GM18519 (cell line): Measurements from ENCODE around the gene AIDA.
A peak's percentile ranks its signal among the peaks of the same experiment; 100 is the strongest.

ENCODE experiments used
- ATAC-seq: cut with Tn5 transposase; IDR thresholded peaks from one replicate; pipeline ENCODE4 v1.9.1; 2021; ENCODE audit warnings: mild to moderate bottlenecking, moderate library complexity; ENCODE audit not compliant: unreplicated experiment, low FRiP score

AIDA gene

GRCh38 chr1:222653178-222653827 lies 59.0 kb downstream of the AIDA start:
- peak; percentile 49 for ATAC-seq

- no peak for ATAC-seq
Measured at GRCh38 chr1:222652676-222653075, 59.6 kb downstream of the AIDA start.

GRCh38 chr1:222644636-222644980 lies 67.7 kb downstream of the AIDA start:
- ATAC-seq: no peak

GRCh38 chr1:222643938-222644635 lies 68.2 kb downstream of the AIDA start:
- peak; percentile 96 for ATAC-seq

- ATAC-seq: no peak
Measured at GRCh38 chr1:222643606-222643937, 68.7 kb downstream of the AIDA start.

GRCh38 chr1:222642468-222642867 lies 69.8 kb downstream of the AIDA start:
- ATAC-seq: no peak

- ATAC-seq: no peak
Measured at GRCh38 chr1:222641269-222641948, 70.9 kb downstream of the AIDA start.

GRCh38 chr1:222634180-222635013 lies 77.9 kb downstream of the AIDA start:
- ATAC-seq: peak; percentile 53

- ATAC-seq: no peak
Measured at GRCh38 chr1:222632749-222633148, 79.5 kb downstream of the AIDA start.

- ATAC-seq: no peak
Measured at GRCh38 chr1:222631611-222632208, 80.6 kb downstream of the AIDA start.

- no peak for ATAC-seq
Measured at GRCh38 chr1:222629921-222630535, 82.3 kb downstream of the AIDA start.

- ATAC-seq: no peak
Measured at GRCh38 chr1:222627232-222627631, 85.1 kb downstream of the AIDA start.

GRCh38 chr1:222624214-222624613 lies 88.1 kb downstream of the AIDA start:
- ATAC-seq: no peak

GRCh38 chr1:222623458-222623857 lies 88.8 kb downstream of the AIDA start:
- ATAC-seq: no peak

- ATAC-seq: no peak
Measured at GRCh38 chr1:222622765-222623164, 89.5 kb downstream of the AIDA start.

GRCh38 chr1:222620566-222620965 lies 91.7 kb downstream of the AIDA start:
- ATAC-seq: no peak

- no peak for ATAC-seq
Measured at GRCh38 chr1:222618880-222619596, 93.3 kb downstream of the AIDA start.
